ENCODE measurements around the gene EN1. TPM values are rescaled to one million over a fixed set of nuclear protein-coding genes. Genes with fewer than 3 reads are reported as not detected.

Gene EN1
- polyA plus RNA-seq, 10 donors = 4.8 to 10.1 (median 7.3) TPM

Other genes with a start within 250 kb of the EN1 start
- gene MARCO, start 94.5 kb upstream of the EN1 start, polyA plus RNA-seq (ENCODE audit: insufficient read length in 10 of 10) = 1 to 10 TPM in 9 of 10 donors, under 1 TPM in 1; 0.83 to 2.7 (median 2.1) TPM